HG03521 (cell line): ENCODE measurements around the gene DNMT1.

Experiments used
- ATAC-seq: cut with Tn5 transposase; IDR thresholded peaks from one replicate; pipeline ENCODE4 v1.9.1; 2021; ENCODE audit warnings: mild to moderate bottlenecking, moderate library complexity; ENCODE audit not compliant: unreplicated experiment

DNMT1 gene

GRCh38 chr19:10115392-10116084 lies 79.2 kb downstream of the DNMT1 start:
- ATAC-seq = no peak

- ATAC-seq = no peak
Observed at GRCh38 chr19:10114651-10115391, 79.9 kb downstream of the DNMT1 start.

- no peak for ATAC-seq
Observed at GRCh38 chr19:10113964-10114650, 80.6 kb downstream of the DNMT1 start.

- no peak for ATAC-seq
Observed at GRCh38 chr19:10113592-10113963, 81.2 kb downstream of the DNMT1 start.

GRCh38 chr19:10112895-10113591 lies 81.7 kb downstream of the DNMT1 start:
- no peak for ATAC-seq

GRCh38 chr19:10112037-10112761 lies 82.6 kb downstream of the DNMT1 start:
- ATAC-seq = no peak

GRCh38 chr19:10111405-10111811 lies 83.3 kb downstream of the DNMT1 start, which contains the start of gene P2RY11:
Gene P2RY11, plus strand, starts transcription at chr19:10111693. Its CDS starts 29 bp downstream, at chr19:10111722.
- ATAC-seq = no peak

GRCh38 chr19:10110972-10111317 lies 83.8 kb downstream of the DNMT1 start:
- no peak for ATAC-seq

GRCh38 chr19:10110076-10110971 lies 84.4 kb downstream of the DNMT1 start:
- no peak for ATAC-seq

GRCh38 chr19:10109528-10109927 lies 85.2 kb downstream of the DNMT1 start:
- ATAC-seq = no peak

GRCh38 chr19:10107817-10108367 lies 86.9 kb downstream of the DNMT1 start:
- ATAC-seq = no peak

- ATAC-seq = no peak
Observed at GRCh38 chr19:10107254-10107653, 87.5 kb downstream of the DNMT1 start.

GRCh38 chr19:10106100-10106936 lies 88.4 kb downstream of the DNMT1 start, which contains the start of gene PPAN:
Gene PPAN, plus strand, starts transcription at chr19:10106362. Its CDS starts 33 bp downstream, at chr19:10106395.
- peak; percentile 53 for ATAC-seq

- no peak for ATAC-seq
Observed at GRCh38 chr19:10105509-10106099, 89.1 kb downstream of the DNMT1 start.

GRCh38 chr19:10104665-10105508 lies 89.9 kb downstream of the DNMT1 start:
- peak; percentile 41 for ATAC-seq

- ATAC-seq = no peak
Observed at GRCh38 chr19:10104130-10104513, 90.6 kb downstream of the DNMT1 start.

GRCh38 chr19:10102787-10103236 lies 91.9 kb downstream of the DNMT1 start:
- peak; percentile 22 for ATAC-seq
